NK-92 treated with Interleukin-12 subunit alpha and Interleukin-12 subunit beta, amount 100 ng/mL, for 24 hours (cell line): Measurements from ENCODE around the gene KCNJ18.
"Not testable (repeated sequence)": the region's sequence is repeated elsewhere in the genome, so short reads cannot be mapped to it uniquely, and the experiment has no call there.

ENCODE experiments used
- DNase-seq: peaks from one replicate; lab custom pipeline; 2025; lab: John Stamatoyannopoulos, UW

Gene KCNJ18

DNA sequence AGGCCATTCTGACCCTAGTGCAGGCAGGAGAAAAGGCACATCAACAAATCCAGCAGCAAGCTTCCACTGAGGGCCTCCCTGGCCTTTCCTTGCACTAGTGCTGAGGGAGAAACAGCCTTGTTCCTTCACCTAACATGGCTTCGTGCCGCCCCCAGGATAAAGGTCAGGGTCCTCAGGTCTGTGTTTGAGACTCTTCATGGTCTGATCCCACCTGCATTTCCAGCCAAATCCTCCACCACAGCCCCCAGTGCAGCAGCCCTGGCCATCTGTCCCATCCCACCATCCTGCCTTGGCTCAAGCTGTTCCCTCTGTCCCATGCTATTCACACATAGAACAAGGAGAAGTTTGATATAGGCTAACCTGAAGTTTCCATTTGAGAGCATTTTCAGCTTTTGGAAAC, 20.9 kb upstream of the KCNJ18 start:
- DNase-seq, result not testable (repeated sequence)

DNA sequence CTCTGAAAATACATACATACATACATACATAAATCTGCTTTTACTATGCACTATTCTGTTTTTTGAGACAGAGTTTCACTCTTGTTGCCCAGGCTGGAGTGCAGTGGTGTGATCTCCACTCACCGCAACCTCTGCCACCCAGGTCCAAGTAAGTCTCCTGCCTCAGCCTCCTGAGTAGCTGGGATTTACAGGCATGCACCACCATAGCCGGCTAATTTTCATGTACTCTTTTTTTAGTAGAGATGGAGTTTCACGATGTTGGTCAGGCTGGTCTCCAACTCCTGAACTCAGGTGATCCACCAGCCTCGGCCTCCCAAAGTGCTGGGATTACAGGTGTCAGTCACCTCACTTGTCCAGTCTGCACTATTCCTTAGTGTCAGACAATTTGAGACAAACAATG, 20.5 kb upstream of the KCNJ18 start:
- not testable (repeated sequence) for DNase-seq

- DNase-seq, result not testable (repeated sequence)
Observed at GRCh38 chr17:21673451-21674241, 18.7 kb upstream of the KCNJ18 start.

DNA sequence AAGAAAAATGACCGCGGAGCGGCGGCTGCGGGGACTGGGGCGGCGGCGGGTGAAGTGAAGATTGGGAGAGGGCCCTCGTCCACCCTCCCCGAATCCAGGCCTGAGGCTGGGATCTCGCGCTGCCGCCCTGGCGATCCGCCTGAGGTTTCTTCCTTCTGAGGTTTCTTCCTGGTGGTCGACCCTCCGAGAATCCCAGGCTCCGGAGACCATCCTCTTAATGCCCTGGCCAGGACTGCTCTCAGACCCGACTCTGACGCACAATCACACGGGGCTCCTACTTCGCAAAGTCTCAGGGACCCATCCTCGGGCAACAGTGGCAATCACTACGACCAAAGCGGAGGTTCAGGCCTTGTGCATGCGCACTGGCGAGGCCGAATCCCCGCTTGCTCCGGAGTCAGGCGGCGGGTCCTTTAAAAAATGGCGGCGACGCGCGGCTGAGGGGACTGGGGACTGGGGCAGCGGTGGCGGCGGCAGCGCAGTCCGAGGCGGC, 18.0 kb upstream of the KCNJ18 start:
- DNase-seq, result no peak

- DNase-seq, result not testable (repeated sequence)
Observed at GRCh38 chr17:21674891-21675738, 17.2 kb upstream of the KCNJ18 start.

- DNase-seq, result not testable (repeated sequence)
Observed at GRCh38 chr17:21675739-21676130, 16.6 kb upstream of the KCNJ18 start.

DNA sequence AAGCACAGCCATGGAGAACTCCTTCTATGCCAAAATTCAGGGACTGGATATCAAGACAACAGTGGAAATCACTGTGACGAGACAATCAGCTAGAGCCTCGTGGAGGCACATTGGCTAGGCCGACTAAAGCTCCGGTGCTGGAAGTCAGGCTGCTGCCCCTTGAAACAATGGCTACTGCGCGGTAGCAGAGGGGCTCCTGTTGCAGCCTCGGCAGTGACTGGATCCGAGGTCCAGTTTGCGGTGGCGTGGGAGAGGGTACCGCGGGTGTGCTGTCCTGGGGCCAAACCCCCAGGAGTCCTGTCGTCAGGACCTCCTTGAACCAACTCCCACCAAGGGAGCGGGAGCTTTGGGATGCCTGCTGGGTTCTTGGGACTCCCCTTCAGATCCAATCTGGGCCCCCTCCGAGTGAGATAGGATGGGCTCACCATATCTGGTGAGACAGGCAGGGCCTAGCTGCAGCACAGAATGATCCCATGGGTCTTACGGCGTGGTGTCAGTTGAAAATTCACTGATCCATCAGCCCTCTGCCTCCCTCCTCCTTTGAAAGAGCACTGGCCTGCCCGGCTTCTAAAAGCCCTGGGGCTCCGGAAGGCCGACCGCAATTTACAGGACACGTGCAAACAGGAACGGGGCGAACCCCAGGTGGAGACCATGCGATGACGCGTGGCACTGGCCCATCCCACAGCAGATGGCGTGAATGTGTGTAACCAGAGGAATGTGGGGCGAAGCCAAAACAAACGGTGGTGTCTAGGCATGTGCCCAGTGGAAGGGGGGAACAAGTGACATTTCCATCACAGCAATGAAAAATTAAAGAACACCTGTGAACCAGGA, 15.8 kb upstream of the KCNJ18 start:
- DNase-seq, result no peak

GRCh38 chr17:21677126-21677910, 15.0 kb upstream of the KCNJ18 start:
- no peak for DNase-seq

GRCh38 chr17:21677911-21678310, 14.4 kb upstream of the KCNJ18 start:
- no peak for DNase-seq

- no peak for DNase-seq
Observed at GRCh38 chr17:21678393-21679081, 13.8 kb upstream of the KCNJ18 start.

DNA sequence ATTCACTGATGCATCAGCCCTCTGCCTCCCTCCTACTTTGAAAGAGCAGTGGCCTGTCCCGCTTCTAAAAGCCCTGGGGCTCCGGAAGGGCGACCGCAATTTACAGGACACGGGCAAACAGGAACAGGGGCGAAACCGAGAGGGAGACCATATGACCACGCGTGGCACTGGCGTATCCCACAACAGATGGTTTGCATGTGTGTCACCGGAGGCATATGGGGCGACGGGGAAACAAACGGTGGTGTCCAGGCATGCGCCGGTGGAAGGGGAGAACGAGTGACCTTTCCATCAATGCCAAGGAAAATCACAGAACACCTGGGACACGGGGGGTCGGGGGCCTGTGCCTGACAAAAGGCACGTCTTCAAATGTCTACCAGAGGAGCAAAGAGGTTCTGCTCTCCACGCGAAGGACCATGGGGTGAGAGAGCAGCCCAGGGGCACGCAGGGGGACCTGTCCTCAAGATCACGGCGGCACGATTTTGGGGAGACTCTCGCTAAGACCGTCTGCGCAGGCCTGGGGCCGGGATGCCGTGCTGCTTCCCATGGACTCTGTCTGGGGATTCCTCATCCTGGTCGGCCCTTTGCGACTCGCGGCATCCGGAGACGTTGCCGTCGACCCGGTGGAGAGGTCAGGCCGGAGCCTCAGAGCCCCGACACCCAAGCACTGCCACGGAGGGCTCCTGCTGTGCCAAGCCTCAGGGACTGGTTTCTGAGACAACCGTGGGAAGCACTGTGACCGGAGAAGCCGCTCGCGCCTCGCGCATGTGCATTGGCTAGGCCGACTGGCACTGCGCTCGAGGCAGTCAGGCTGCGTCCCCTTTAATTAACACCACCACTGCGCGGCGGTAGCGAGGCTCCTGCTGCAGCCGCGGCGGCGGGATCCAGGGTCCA, 12.8 kb upstream of the KCNJ18 start:
- DNase-seq, result no peak

DNA sequence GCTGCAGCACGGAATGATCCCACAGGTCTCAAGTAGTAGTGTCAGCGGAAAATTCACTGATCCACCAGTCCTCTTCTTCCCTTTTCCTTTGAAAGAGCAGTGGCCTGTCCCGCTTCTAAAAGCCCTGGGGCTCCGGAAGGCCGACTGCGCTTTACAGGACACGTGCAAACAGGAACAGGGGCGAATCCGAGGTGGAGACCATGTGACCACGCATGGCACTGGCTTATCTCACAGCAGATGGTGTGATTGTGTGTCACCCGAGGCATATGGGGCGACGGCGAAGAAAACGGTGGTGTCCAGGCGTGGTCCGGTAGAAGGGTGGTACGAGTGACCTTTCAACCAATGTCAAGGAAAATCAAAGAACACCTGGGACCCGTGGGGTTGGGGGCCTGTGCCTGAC, 12.0 kb upstream of the KCNJ18 start:
- DNase-seq, result no peak

DNA sequence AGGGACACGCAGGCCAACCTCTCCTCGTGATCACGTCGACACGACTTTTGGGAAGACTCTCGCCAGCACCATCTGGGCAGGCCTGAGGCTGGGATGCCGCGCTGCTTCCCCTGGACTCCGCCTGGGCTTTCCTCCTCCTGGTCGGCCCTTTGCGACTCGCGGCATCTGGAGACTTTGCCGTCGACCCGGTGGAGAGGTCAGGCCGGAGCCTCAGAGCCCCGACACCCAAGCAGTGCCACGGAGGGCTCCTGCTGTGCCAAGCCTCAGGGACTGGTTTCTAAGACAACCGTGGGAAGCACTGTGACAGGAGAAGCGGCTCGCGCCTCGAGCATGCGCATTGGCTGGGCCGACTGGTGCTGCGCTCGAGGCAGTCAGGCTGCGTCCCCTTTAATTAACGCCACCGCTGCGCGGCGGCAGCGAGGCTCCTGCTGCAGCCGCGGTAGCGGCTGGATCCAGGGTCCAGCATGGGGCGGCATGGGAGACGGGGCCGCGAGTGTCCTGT, 11.4 kb upstream of the KCNJ18 start:
- not testable (repeated sequence) for DNase-seq

DNA sequence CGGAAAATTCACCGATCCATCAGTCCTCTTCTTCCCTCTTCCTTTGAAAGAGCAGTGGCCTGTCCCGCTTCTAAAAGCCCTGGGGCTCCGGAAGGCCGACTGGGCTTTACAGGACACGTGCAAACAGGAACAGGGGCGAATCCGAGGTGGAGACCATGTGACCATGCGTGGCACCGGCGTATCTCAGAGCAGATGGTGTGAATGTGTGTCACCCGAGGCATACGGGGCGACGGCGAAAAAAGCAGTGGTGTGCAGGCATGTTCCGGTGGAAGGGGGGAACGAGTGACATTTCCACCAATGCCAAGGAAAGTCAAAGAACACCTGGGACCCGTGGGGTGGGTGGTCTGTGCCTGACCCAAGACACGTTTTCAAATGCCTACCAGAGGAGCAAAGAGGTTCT, 10.7 kb upstream of the KCNJ18 start:
- DNase-seq, result not testable (repeated sequence)

DNA sequence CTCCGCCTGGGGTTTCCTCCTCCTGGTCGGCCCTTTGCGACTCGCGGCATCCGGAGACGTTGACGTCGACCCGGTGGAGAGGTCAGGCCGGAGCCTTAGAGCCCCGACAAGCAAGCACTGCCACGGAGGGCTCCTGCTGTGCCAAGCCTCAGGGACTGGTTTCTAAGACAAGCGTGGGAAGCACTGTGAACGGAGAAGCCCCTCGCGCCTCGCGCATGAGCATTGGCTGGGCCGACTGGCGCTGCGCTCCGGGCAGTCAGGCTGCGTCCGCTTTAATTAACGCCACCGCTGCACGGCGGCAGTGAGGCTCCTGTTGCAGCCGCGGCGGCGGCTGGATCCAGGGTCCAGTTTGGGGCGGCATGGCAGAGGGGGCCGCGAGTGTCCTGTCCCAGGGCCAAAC, 10.2 kb upstream of the KCNJ18 start:
- not testable (repeated sequence) for DNase-seq

- not testable (repeated sequence) for DNase-seq
Observed at GRCh38 chr17:21683142-21683712, 9.1 kb upstream of the KCNJ18 start.

- DNase-seq, result not testable (repeated sequence)
Observed at GRCh38 chr17:21683897-21684296, 8.4 kb upstream of the KCNJ18 start.

DNA sequence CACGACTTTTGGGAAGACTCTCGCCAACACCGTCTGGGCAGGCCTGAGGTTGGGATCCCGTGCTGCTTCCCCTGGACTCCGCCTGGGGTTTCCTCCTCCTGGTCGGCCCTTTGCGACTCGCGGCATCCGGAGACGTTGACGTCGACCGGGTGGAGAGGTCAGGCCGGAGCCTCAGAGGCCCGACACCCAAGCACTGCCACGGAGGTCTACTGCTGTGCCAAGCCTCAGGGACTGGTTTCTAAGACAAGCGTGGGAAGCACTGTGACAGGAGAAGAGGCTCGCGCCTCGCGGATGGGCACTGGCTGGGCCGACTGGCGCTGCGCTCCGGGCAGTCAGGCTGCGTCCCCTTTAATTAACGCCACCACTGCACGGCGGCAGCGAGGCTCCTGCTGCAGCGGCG, 7.9 kb upstream of the KCNJ18 start:
- not testable (repeated sequence) for DNase-seq
